SK-N-SH treated with all-trans-retinoic acid at 6 μM for 48 hours (cell line): ENCODE results near the gene UST.

Experiments
- ATAC-seq: fragments of 200-7000 bp; cut with Tn5 transposase; 3 replicates; pipeline ENCODE4 v1.9.1; 2020; ENCODE audit warnings: mild to moderate bottlenecking, moderate library complexity
- ARNTL ChIP-seq: fragments of 450-650 bp; formaldehyde crosslinking; IDR thresholded peaks from 2 replicates; pipeline ENCODE4 v1.5.0; 2020; ENCODE audit warnings: low read depth, mild to moderate bottlenecking, moderate library complexity, borderline replicate concordance
- BACH2 ChIP-seq: fragments of 250-450 bp; sonication (Bioruptor Pico); IDR thresholded peaks from 2 replicates; pipeline ENCODE4 v1.9.0; 2021; ENCODE audit warnings: mild to moderate bottlenecking, borderline replicate concordance
- CREB5 ChIP-seq: fragments of 250-450 bp; sonication (Bioruptor Pico); IDR thresholded peaks from 2 replicates; pipeline ENCODE4 v1.5.1; 2020; ENCODE audit warnings: low read depth, mild to moderate bottlenecking, moderate library complexity
- CSDC2 ChIP-seq: fragments of 250-450 bp; sonication (Bioruptor Pico); IDR thresholded peaks from 2 replicates; pipeline ENCODE4 v1.5.0; 2020; ENCODE audit warnings: mild to moderate bottlenecking, moderate library complexity
- CSRNP3 ChIP-seq: fragments of 250-450 bp; sonication (Bioruptor Pico); IDR thresholded peaks from 2 replicates; pipeline ENCODE4 v1.5.1; 2021; ENCODE audit warnings: mild to moderate bottlenecking, moderate library complexity
- ESRRG ChIP-seq: fragments of 250-450 bp; sonication (Bioruptor Pico); IDR thresholded peaks from 2 replicates; pipeline ENCODE4 v1.6.1; 2021; ENCODE audit warnings: mild to moderate bottlenecking
- GLIS3 ChIP-seq: fragments of 250-450 bp; sonication (Bioruptor Pico); IDR thresholded peaks from 2 replicates; pipeline ENCODE4 v1.5.0; 2020; ENCODE audit warnings: mild to moderate bottlenecking, moderate library complexity
- ISL1 ChIP-seq: fragments of 250-450 bp; sonication (Bioruptor Pico); IDR thresholded peaks from 2 replicates; pipeline ENCODE4 v2.1.2; 2022; ENCODE audit warnings: mild to moderate bottlenecking, moderate library complexity
- PATZ1 ChIP-seq: fragments of 250-450 bp; sonication (Bioruptor Pico); IDR thresholded peaks from 2 replicates; pipeline ENCODE4 v1.8.0; 2020; ENCODE audit warnings: mild to moderate bottlenecking, moderate library complexity, borderline replicate concordance
- POU6F1 ChIP-seq: fragments of 250-450 bp; sonication (Bioruptor Pico); IDR thresholded peaks from 2 replicates; pipeline ENCODE4 v1.8.0; 2021; ENCODE audit warnings: low read depth, mild to moderate bottlenecking, moderate library complexity, borderline replicate concordance
- PPARA ChIP-seq: fragments of 250-450 bp; sonication (Bioruptor Pico); IDR thresholded peaks from 2 replicates; pipeline ENCODE4 v1.5.0; 2020; ENCODE audit warnings: mild to moderate bottlenecking, borderline replicate concordance
- RARB ChIP-seq: fragments of 250-450 bp; sonication (Bioruptor Pico); IDR thresholded peaks from 2 replicates; pipeline ENCODE4 v1.8.0; 2021; ENCODE audit warnings: mild to moderate bottlenecking, moderate library complexity
- SNAI2 ChIP-seq: fragments of 250-450 bp; sonication (Bioruptor Pico); IDR thresholded peaks from 2 replicates; pipeline ENCODE4 v1.5.0; 2020; ENCODE audit warnings: mild to moderate bottlenecking, moderate library complexity
- TCF4 ChIP-seq: fragments of 250-450 bp; sonication (Bioruptor Pico); IDR thresholded peaks from 2 replicates; pipeline ENCODE4 v1.8.0; 2021; ENCODE audit warnings: mild to moderate bottlenecking, moderate library complexity, borderline replicate concordance
- TSHZ2 ChIP-seq: fragments of 250-450 bp; sonication (Bioruptor Pico); IDR thresholded peaks from 2 replicates; pipeline ENCODE4 v1.5.0; 2020; ENCODE audit warnings: mild to moderate bottlenecking, moderate library complexity
- ZC3H10 ChIP-seq: fragments of 250-450 bp; sonication (Bioruptor Pico); IDR thresholded peaks from 2 replicates; pipeline ENCODE4 v1.5.1; 2021; ENCODE audit warnings: mild to moderate bottlenecking, moderate library complexity
- ZFP3 ChIP-seq: fragments of 250-450 bp; sonication (Bioruptor Pico); IDR thresholded peaks from 2 replicates; pipeline ENCODE4 v1.5.0; 2020; ENCODE audit warnings: mild to moderate bottlenecking, moderate library complexity
- ZNF565 ChIP-seq: fragments of 450-650 bp; formaldehyde crosslinking; conservative IDR thresholded peaks from 2 replicates; pipeline ENCODE4 v1.5.0; 2020; ENCODE audit warnings: low read depth, mild to moderate bottlenecking, moderate library complexity
- ZNF70 ChIP-seq: fragments of 450-650 bp; formaldehyde crosslinking; IDR thresholded peaks from 2 replicates; pipeline ENCODE4 v1.5.0; 2020; ENCODE audit warnings: mild to moderate bottlenecking, moderate library complexity
- ZNF8 ChIP-seq: fragments of 450-650 bp; formaldehyde crosslinking; IDR thresholded peaks from 2 replicates; pipeline ENCODE4 v1.5.0; 2020; ENCODE audit warnings: mild to moderate bottlenecking, moderate library complexity

UST gene

GRCh38 chr6:148793721-148794120 is 46.9 kb downstream of the UST start:
- TF ChIP-seq ZFP3 (CRISPR knock-in tag) (no peak), GLIS3 (CRISPR knock-in tag) (no peak), TSHZ2 (CRISPR knock-in tag) (no peak), ISL1 (no peak), ZNF8 (no peak), TCF4 (CRISPR knock-in tag) (no peak), CREB5 (CRISPR knock-in tag) (no peak), ZNF565 (no peak), PATZ1 (no peak), CSRNP3 (CRISPR knock-in tag) (no peak), ZC3H10 (CRISPR knock-in tag) (no peak), SNAI2 (no peak), PPARA (CRISPR knock-in tag) (no peak)
- TF ChIP-seq, all 23 proteins: peak for 0
- no peak for ATAC-seq

GRCh38 chr6:148794797-148795196 is 48.0 kb downstream of the UST start:
- no peak for ATAC-seq
- no peak for TF ChIP-seq ARNTL (CRISPR knock-in tag)
- TF ChIP-seq TSHZ2 (CRISPR knock-in tag): no peak
- TF ChIP-seq CSDC2 (CRISPR knock-in tag): no peak
- TF ChIP-seq ZC3H10 (CRISPR knock-in tag): no peak
- no peak for TF ChIP-seq ESRRG (CRISPR knock-in tag)
- no peak for TF ChIP-seq RARB
- TF ChIP-seq ZNF70 (CRISPR knock-in tag): no peak

GRCh38 chr6:148795563-148795962 is 48.7 kb downstream of the UST start:
- no peak for ATAC-seq
- TF ChIP-seq ZNF565 (no peak), RARB (no peak), ZC3H10 (CRISPR knock-in tag) (no peak), CSDC2 (CRISPR knock-in tag) (no peak), BACH2 (CRISPR knock-in tag) (no peak), PATZ1 (no peak), SNAI2 (no peak), ISL1 (no peak), ZNF8 (no peak), POU6F1 (CRISPR knock-in tag) (no peak)
- TF ChIP-seq, all 23 proteins: peak for 0
